Colon (tissue), 2 donors: ENCODE results near the gene CEACAM19.
"Not testable (repeated sequence)": the region's sequence is repeated elsewhere in the genome, so short reads cannot be mapped to it uniquely, and the experiment has no call there.

Source experiments
- FAIRE-seq: peaks from 2 replicates; lab custom pipeline; 2012; peaks lifted over from hg19 to GRCh38; lab: Jason Lieb, UNC
- donor health status: control.
- donor health status: control.

CEACAM19 gene

DNA sequence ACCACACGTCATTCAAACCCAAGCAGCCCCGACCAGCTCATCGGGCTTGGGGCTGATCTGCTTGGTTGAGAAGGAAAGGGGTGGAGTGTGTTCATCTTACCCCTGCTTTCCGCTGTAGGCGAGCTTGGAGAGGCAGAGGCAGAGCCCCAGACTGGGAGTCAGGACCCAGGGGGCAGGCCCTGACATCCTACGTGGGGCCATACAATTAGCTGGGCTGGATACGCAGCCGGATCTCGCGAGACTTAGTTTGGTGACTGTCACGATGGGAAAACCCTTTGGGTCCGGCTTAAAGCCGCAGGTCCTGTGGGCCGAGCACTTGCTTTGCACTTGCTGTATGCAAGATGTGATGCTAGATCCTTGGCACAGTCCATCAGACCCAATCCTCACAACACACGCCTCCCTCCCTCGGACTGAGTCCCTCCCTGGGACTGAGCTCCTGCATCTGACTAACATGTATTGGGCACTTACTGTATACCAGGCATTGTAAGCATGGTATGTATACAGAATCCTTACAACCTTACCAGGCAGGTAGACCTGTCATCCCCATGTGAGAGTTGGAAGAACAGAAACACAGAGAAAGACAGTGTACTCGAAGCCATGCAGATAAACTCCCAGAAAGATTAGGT is 31.4 kb downstream of the CEACAM19 start:
- FAIRE-seq = no peak

GRCh38 chr19:44703336-44704078 is 32.2 kb downstream of the CEACAM19 start:
- no peak for FAIRE-seq

DNA sequence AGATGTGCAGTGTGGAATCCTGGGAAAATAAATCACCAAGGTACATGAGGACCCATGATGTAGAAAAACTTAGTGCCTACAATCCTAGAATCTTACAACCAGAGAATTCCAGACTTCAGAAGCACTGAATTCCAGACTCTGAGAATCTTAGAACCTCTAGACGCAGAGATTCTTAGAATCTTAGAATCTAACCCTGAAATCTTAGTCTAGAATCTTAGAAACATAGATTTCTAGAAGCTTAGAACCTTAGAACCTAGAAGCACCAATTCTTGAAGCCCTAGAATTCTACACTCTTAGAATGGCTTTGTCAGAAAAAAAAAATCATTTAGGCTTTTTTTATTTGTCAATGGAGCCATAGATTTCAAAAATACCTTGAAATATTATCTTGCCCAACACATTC is 33.7 kb downstream of the CEACAM19 start:
- no peak for FAIRE-seq

GRCh38 chr19:44705502-44706010 is 34.3 kb downstream of the CEACAM19 start:
- no peak for FAIRE-seq

DNA sequence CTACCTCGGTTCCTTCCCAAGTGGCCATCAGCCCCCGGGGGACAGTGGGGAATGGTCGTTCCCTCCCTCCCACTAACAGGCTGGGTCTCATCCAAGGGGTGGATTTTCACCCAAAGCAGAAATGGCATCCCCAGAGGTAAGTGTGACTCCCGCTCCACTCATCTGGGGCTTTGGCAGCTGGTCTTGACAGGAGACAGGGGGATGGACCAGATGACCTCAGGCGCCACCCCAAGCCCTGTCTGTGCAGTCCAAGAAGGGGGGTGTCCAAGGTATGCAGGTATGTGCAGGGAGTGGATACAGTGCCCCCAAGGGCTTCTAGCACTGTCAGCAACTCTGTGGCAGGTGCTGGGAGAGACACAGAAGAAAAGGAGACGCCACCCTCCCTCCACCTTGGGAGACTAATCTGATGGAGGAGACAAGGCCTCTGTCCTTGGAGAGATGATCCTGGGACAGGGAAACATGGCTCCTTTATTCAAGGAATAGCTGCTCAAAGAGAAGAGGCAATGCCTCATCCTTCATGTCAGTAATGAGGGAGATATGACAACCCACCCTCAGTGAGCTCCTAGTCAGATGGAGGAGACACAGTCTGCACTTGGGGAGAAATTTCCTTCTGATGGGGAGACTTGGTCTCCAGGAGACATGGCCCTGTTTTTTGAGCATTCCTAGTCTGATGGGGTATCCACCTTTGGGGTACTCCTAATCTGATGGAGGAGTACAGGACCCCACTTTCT is 35.4 kb downstream of the CEACAM19 start:
- no peak for FAIRE-seq

DNA sequence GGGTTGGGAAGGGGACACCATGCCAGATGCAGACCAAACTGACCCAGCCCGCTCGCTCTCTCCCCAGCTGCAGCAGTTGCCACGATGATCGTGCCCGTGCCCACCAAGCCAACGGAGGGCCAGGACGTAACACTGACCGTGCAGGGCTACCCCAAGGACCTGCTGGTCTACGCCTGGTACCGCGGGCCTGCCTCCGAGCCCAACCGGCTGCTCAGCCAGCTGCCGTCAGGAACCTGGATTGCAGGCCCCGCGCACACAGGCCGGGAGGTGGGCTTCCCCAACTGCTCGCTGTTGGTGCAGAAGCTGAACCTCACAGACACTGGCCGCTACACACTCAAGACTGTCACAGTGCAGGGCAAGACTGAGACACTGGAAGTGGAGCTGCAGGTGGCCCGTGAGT is 36.5 kb downstream of the CEACAM19 start:
- no peak for FAIRE-seq

- no peak for FAIRE-seq
Observed at GRCh38 chr19:44708940-44709339, 37.7 kb downstream of the CEACAM19 start.

DNA sequence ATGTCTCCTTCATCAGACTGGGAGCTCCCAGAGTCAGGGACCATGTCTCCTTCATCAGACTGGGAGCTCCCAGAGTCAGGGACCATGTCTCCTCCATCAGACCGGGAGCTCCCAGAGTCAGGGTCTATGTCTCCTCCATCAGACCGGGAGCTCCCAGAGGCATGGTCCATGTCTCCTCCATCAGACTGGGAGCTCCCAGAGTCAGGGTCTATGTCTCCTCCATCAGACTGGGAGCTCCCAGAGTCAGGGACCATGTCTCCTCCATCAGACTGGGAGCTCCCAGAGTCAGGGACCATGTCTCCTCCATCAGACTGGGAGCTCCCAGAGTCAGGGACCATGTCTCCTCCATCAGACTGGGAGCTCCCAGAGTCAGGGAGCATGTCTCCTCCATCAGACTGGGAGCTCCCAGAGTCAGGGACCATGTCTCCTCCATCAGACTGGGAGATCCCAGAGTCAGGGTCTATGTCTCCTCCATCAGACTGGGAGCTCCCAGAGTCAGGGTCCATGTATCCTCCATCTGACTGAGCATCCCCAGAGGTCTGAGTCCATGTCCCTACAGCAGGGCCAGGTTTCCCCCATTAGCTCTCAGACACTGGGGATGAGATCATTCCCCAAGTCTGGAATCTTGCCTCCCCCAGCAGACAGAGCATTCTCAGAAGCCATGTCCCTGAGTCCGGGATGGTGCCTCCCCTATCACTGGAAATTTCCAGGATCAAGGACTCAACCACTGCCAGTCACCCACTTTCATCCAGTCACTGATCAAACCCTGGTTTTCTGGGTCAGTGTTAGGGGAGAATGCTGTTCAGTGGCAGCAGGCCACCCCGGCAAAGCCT is 38.4 kb downstream of the CEACAM19 start:
- FAIRE-seq = not testable (repeated sequence)

GRCh38 chr19:44710483-44710882 is 39.2 kb downstream of the CEACAM19 start:
- no peak for FAIRE-seq

- no peak for FAIRE-seq
Observed at GRCh38 chr19:44712864-44713515, 41.7 kb downstream of the CEACAM19 start.

DNA sequence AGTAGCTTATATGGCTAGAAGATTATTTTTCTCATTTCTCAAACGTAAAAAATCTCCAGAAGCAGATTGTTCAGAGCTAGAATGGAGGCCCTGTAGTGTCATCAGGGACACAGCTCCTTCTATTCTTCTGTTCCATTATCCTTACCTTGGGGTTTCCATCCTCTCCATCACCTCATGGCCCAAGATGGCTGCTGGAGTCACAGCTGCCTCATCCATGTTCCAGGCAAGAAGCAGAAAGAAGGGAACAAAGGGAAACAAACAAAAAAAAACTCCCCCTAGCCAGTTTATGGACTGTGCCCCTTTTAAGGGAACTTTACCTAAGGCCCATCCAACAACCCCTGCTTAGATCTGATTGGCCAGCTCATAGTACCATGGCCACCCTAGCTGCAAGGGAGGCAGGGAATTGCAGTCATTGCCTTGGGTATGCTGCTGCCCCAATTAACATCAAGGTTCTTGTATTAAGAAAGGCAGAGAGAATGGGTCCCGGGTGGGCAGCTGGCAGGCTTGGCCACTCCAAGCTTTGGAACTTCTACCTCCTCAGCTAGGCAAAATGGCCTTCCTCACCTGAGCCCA is 43.4 kb downstream of the CEACAM19 start:
- no peak for FAIRE-seq

- no peak for FAIRE-seq
Observed at GRCh38 chr19:44717603-44718002, 46.3 kb downstream of the CEACAM19 start.

DNA sequence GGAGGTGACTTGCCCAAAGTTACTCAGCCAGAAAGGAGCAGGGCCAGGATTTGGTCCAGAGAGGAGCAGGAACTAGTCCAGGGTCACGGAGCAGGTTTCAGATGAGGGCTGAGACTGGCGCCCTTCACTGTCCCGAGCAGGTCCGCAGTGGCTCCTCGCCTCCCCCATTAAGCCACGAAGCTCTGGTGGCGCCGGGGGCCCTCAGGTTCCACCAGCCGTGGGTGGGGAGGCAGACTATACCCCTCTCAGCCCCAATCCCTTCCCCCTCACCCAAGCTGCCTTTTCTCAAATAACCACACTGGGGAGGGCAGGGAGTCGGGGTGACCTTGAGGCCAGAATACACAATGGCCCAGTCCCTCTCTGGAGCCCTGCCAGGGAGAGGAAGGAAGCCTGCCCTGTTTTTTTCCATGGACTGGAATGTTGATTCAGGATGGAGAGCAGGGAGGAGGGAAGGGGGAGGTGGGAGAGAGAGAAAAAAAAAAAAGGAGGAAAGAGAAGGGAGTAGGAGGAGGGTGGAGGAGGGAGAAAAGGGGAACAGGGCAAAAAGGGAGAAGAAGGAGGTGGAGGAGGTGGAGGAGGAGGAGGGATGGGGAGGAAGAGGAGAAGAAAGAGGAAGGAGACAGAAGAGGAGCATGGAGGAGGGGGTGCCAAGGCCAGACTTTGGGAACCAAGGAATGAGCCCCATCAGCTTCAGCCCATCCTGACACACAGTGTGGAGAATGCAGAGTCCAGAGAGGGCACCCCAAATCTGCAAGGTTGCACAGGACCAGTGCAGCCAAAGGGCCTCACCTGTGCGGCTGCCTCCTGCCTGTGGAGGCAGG is 47.4 kb downstream of the CEACAM19 start:
- FAIRE-seq = no peak

DNA sequence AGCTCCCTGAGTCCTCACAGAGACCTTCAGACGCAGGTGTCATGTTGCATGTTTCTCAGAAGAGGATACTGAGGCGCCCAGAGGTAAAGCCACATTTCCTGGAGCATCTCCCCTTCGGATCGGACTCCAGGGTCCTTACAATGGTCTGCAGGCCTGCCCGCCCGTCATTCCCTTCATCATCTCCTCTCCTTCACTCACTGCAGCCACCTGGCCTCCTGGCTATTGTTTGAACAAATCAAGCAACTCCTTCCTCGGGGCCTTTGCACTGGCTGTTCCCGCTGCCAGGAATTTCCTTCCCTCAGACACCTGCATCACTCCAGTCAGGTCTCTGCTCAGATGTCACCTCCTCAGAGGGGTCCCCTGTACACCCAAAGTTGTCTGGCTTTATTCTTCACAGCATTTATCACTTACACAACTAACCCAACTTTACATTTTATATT is 48.0 kb downstream of the CEACAM19 start:
- FAIRE-seq = no peak

GRCh38 chr19:44720396-44720795 is 49.1 kb downstream of the CEACAM19 start:
- FAIRE-seq = not testable (repeated sequence)

DNA sequence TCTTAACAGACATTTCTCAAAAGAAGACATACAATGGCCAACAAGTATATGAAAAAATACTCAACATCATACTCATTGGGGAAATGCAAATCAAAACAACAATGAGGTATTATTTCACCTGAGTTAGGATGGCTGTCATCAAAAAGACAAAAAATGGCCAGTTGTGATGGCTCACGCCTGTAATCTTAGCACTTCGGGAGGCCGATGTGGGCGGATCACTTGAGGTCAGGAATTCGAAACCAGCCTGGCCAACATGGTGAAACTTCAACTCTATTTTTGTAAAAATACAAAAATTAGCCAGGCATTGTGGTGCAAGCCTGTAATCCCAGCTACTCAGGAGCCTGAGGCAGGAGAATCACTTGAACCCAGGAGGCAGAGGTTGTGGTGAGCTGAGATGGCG is 49.7 kb downstream of the CEACAM19 start:
- FAIRE-seq = no peak

DNA sequence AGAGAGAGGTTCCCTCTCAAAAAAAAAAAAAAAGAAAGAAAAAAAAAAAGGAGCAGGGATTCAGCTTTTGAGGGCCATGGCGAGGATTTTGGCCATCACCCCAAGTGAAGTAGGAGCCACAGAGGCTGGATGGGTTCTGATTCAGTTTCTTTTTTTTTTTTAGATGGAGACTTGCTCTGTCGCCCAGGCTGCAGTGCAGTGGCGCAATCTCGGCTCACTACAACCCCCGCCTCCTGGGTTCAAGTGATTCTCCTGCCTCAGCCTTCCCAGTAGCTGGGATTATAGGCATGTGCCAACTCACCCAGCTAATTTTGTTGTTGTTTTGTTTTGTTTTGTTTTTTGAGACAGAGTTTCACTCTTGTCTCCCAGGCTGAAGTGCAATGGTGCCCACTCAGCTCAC is 50.1 kb downstream of the CEACAM19 start:
- not testable (repeated sequence) for FAIRE-seq

DNA sequence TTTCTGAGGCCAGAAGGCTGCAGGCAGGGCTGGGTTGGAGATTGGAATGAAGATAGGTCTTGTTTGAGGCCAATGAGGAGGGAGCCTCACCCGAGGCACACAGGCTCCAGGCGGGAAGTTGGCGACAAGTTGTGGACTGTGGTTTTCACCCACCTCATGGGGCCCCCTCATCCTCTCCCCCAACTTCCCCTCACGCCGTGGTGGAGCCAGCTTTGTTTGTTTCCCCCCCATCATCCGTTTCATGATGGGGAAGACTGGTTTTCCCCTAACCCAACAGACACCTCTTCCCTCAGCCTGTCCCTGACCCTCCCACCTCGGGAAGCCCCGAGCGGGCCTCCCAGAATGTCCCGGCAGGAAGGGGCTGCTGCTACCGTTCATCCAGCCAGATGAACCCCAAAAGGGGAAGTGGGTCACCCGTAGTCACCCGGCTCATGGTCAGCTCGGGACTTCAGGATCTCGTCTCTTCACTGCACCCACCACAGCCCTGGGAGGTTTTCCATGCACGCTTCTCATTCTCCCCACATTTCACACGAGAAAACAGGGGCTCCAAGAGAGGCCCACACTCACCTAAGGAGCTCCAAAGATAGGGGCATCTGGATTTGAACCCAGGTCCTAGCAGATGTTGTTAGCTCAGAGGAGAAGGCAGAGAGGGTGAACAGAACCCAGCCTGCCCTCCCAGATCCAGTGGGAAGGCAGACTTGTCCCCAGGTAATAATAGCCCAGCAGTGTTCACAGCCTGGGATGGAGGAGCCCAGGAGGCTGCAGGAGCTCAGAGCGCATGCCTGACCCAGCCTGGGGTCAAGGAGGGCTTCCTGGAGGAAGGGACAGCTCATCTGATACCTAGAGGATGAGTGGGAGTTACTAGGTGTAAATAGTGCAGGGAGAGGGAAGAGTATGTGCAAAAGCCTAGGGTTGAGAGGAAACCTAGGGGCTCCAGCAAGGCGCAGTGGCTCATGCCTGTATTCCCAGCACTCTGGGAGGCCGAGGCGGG is 51.1 kb downstream of the CEACAM19 start:
- no peak for FAIRE-seq
